VCaP (cell line): ENCODE measurements around the gene JPH3.
"Not testable (repeated sequence)": the region's sequence is repeated elsewhere in the genome, so short reads cannot be mapped to it uniquely, and the experiment has no call there.

Experiments
- H3K27ac ChIP-seq: fragments of 450-650 bp; 2 replicates; pipeline ENCODE4 v1.5.1; 2017
- CTCF ChIP-seq: fragments of 450-650 bp; conservative IDR thresholded peaks from 2 replicates; pipeline ENCODE4 v1.5.1; 2017; ENCODE audit warnings: mild to moderate bottlenecking, moderate library complexity

JPH3 gene

GRCh38 chr16:87722590-87723225 lies 120.4 kb downstream of the JPH3 start:
- no peak overlapping the region for H3K27ac ChIP-seq
- no peak for TF ChIP-seq CTCF

- no peak overlapping the region for H3K27ac ChIP-seq
Measured at GRCh38 chr16:87723226-87723623, 120.9 kb downstream of the JPH3 start.

GRCh38 chr16:87724490-87725291 lies 122.4 kb downstream of the JPH3 start:
- H3K27ac ChIP-seq: no peak overlapping the region
- no peak for TF ChIP-seq CTCF

More at GRCh38 chr16:87723226-87723623, 120.9 kb downstream of the JPH3 start:
- TF ChIP-seq CTCF: no peak

- no peak overlapping the region for H3K27ac ChIP-seq
- TF ChIP-seq CTCF: no peak
Measured at GRCh38 chr16:87725596-87726235, 123.4 kb downstream of the JPH3 start.

- not testable (repeated sequence) for H3K27ac ChIP-seq
Measured at GRCh38 chr16:87726577-87726976, 124.3 kb downstream of the JPH3 start.

DNA sequence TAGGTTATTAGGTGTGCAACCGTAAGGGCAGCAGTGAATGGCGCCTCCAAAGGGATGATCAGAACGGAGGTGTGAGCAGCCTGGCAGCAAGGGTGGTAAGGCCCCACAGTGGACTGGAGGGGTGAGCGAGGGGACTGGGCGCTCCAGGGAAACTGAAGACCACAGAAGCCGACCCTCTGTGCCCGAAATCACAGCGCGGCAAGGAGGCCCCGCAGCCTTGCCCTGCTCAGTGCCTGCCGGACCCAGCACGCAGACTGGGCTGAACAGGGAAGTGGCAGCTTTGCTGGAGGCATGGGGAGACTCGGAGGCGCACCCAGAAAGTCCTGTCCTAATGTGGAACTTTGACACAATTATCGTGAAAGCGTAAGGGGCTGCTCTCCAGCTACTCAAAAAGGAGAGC lies 125.0 kb downstream of the JPH3 start:
- H3K27ac ChIP-seq: no peak overlapping the region
- TF ChIP-seq CTCF: no peak

DNA sequence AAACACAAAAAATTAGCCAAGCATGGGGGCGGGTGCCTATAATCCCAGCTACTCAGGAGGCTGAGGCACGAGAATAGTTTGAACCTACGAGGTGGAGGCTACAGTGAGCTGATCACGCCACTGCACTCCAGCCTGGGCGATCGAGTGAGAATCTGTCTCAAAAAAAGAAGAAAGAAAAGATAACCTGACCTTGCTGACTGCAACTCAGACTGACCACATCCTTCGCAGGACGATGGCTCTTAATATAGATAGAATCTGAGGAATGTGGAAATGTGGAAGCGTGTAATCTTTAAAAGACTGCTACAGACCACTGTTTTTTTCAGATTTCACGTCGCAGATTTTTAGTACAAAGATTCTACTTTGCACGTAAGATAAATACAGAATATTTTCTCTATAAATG lies 125.7 kb downstream of the JPH3 start:
- TF ChIP-seq CTCF: no peak

More for the DNA sequence above, 125.7 kb downstream of the JPH3 start:
- no peak overlapping the region for H3K27ac ChIP-seq
